ENCODE data around the gene AK4. TPM values are rescaled to one million over a fixed set of nuclear protein-coding genes. Genes with fewer than 3 reads are reported as not detected.

The AK4 gene
- total and polyA plus RNA-seq, 4 experiments from 2014 or later = 1.3 to 1.9 TPM; not detected in 2

DNA sequence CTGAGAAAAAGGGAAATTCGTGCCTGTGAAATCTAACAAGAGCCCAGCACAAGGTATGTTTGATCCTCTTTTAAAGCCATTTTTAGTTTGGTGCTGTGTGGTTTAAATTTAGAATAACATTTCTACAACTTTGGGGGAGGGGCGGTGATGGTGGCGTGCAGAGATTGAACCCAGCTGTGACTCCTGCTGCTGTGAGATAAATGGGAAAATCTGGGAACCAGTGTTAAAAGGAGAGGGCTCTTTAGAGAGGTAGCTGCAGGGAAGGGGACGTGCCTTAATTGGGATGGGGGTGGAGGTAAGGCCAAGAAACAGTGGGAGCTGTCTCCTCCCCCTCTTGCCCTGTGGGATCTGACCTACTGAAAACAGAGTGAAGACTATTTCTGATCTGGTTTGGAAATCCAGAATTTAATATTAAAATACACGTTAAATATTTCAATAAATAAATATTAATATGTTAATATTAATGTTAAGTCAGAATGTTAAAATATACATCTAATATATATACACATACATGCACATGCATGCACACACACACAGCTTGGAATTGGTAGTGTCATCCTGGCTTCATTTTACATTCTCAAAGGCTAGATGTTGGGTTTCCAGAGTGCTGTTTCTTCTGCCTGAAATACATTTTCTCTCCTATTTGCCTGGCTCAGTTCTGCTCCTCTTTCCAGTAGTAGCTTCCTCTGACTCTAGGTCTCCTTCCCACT, 131.2 kb downstream of the AK4 start:
- Histone ChIP-seq H3K27ac (ENCODE audit: low read depth, low read length) (no peak overlapping the region), H3K4me1 (ENCODE audit: insufficient read depth, low read length) (no peaks in the 10 kb centered on the region), H3K4me3 (ENCODE audit: low read length in 2 of 2) (no peak overlapping the region), H3K36me3 (ENCODE audit: insufficient read depth, low read length) (no peaks in the 10 kb centered on the region), H3K27me3 (ENCODE audit: insufficient read depth, low read length) (no peaks in the 10 kb centered on the region), H3K9me3 (ENCODE audit: control insufficient read depth in 1 of 2, low read length in 2 of 2) (no peaks in the 10 kb centered on the region)
- DNase-seq = no peak
- Mint-ChIP-seq H3K9me3 (no peaks in the 10 kb centered on the region), H3K27ac (no peak overlapping the region), H3K4me1 (no peaks in the 10 kb centered on the region), H3K27me3 (peaks cover 4 to 11% of the 10 kb centered on the region in 2 donors), H3K36me3 (no peaks in the 10 kb centered on the region), H3K4me3 (no peak overlapping the region)
- ChIA-PET POLR2A (ENCODE audit: partially characterized antibody) (no interaction called here), CTCF (ENCODE audit: partially characterized antibody) (no interaction called here)
- intact Hi-C loops (cut with micrococcal nuclease) = no loop called here

Other genes with a start within 250 kb of the AK4 start
- gene JAK1, start 181.7 kb upstream of the AK4 start, total RNA-seq = 100 to 1,000 TPM; 370 to 372 TPM
- gene JAK1, start 181.7 kb upstream of the AK4 start, polyA plus RNA-seq = 100 to 1,000 TPM; 163 to 258 TPM
- gene DNAJC6, start 161.3 kb downstream of the AK4 start, total RNA-seq = 1 to 10 TPM; 3.6 to 4.3 TPM
- gene DNAJC6, start 161.3 kb downstream of the AK4 start, polyA plus RNA-seq = under 1 TPM; 0.35 to 0.78 TPM

Data from CD4-positive, alpha-beta memory T cell (primary cell).